Middle frontal gyrus (tissue), 1 donor: ENCODE measurements around the gene ZNF430.
"Not testable (repeated sequence)": the region's sequence is repeated elsewhere in the genome, so short reads cannot be mapped to it uniquely, and the experiment has no call there.

ENCODE experiments used
- DNase-seq: peaks from one replicate; pipeline ENCODE4 v3.0.0-alpha.2; 2015; ENCODE audit warnings: low spot score; ENCODE audit errors: extremely low spot score

ZNF430 gene

GRCh38 chr19:21020298-21021227 lies at the start of gene ZNF430:
Gene ZNF430, plus strand, starts transcription at chr19:21020657. Its CDS starts 144 bp downstream, at chr19:21020801.
- peak; percentile 91 for DNase-seq

GRCh38 chr19:20992788-20993187 lies 27.7 kb upstream of the ZNF430 start:
- DNase-seq: not testable (repeated sequence)

- DNase-seq: peak; percentile 92
These were observed 20.6 kb upstream of the ZNF430 start for GRCh38 chr19:20999731-21000352.

- DNase-seq: not testable (repeated sequence)
These were observed 781 bp downstream of the ZNF430 start for GRCh38 chr19:21021238-21021637.

GRCh38 chr19:21022996-21023395 lies 2.5 kb downstream of the ZNF430 start:
- no peak for DNase-seq

GRCh38 chr19:21023901-21024300 lies 3.4 kb downstream of the ZNF430 start:
- no peak for DNase-seq

- no peak for DNase-seq
These were observed 8.5 kb downstream of the ZNF430 start for GRCh38 chr19:21028969-21029268.

- no peak for DNase-seq
These were observed 24.6 kb downstream of the ZNF430 start for GRCh38 chr19:21045028-21045427.

GRCh38 chr19:21046489-21046888 lies 26.0 kb downstream of the ZNF430 start:
- no peak for DNase-seq

GRCh38 chr19:21047716-21048115 lies 27.3 kb downstream of the ZNF430 start:
- no peak for DNase-seq

- DNase-seq: no peak
These were observed 32.4 kb downstream of the ZNF430 start for GRCh38 chr19:21052902-21053301.

GRCh38 chr19:21065336-21065735 lies 44.9 kb downstream of the ZNF430 start:
- DNase-seq: no peak

- DNase-seq: peak; percentile 84
These were observed 61.8 kb downstream of the ZNF430 start, which contains the start of gene ZNF714 for GRCh38 chr19:21082011-21082975. Gene ZNF714, plus strand, starts transcription at chr19:21082203. Its CDS starts 16,066 bp downstream, at chr19:21098269.

GRCh38 chr19:21084343-21084742 lies 63.9 kb downstream of the ZNF430 start:
- DNase-seq: no peak

GRCh38 chr19:21087871-21088270 lies 67.4 kb downstream of the ZNF430 start:
- DNase-seq: no peak

- no peak for DNase-seq
These were observed 71.7 kb downstream of the ZNF430 start for GRCh38 chr19:21092109-21092508.

GRCh38 chr19:21094347-21095025 lies 74.0 kb downstream of the ZNF430 start:
- DNase-seq: no peak

- DNase-seq: no peak
These were observed 77.8 kb downstream of the ZNF430 start for GRCh38 chr19:21098291-21098690.

GRCh38 chr19:21101521-21102242 lies 81.2 kb downstream of the ZNF430 start:
- DNase-seq: no peak

- no peak for DNase-seq
These were observed 88.7 kb downstream of the ZNF430 start for GRCh38 chr19:21109116-21109515.
